Measurements from ENCODE around the gene DOCK9.

The DOCK9 gene

DNA sequence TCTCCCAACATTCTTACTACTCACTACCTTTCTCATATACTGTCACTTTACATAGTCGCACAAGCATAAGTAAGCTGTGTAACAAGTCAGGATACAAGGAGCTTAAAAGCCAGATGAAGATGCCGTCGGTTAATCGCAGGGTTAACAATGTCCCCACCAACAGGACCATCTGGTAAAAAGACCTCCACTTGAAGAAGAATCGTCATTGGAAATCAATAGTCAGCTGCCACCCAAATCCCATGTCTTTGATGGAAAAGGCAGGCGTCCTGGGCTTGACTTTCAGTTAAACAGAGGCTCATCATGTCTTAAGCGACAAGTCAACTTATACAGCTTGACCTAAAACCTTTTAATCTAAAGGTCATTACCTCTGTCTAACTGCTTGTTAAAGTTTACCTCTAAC is 27.2 kb downstream of the DOCK9 start:
- DNase-seq (ENCODE audit: low spot score), result no peak

- DNase-seq (ENCODE audit: low spot score), result peak; percentile 35
These were observed 29.9 kb downstream of the DOCK9 start for GRCh38 chr13:98947925-98948324.

- no peak for DNase-seq (ENCODE audit: low spot score)
These were observed 31.8 kb downstream of the DOCK9 start for GRCh38 chr13:98945863-98946605.

- no peak for DNase-seq (ENCODE audit: low spot score)
These were observed 33.5 kb downstream of the DOCK9 start for GRCh38 chr13:98944336-98944735.

GRCh38 chr13:98942997-98943396 is 34.9 kb downstream of the DOCK9 start:
- no peak for DNase-seq (ENCODE audit: low spot score)

- no peak for DNase-seq (ENCODE audit: low spot score)
These were observed 35.4 kb downstream of the DOCK9 start for GRCh38 chr13:98942485-98942884.

GRCh38 chr13:98941536-98941935 is 36.3 kb downstream of the DOCK9 start:
- no peak for DNase-seq (ENCODE audit: low spot score)

- no peak for DNase-seq (ENCODE audit: low spot score)
These were observed 36.7 kb downstream of the DOCK9 start for GRCh38 chr13:98941126-98941525.

DNA sequence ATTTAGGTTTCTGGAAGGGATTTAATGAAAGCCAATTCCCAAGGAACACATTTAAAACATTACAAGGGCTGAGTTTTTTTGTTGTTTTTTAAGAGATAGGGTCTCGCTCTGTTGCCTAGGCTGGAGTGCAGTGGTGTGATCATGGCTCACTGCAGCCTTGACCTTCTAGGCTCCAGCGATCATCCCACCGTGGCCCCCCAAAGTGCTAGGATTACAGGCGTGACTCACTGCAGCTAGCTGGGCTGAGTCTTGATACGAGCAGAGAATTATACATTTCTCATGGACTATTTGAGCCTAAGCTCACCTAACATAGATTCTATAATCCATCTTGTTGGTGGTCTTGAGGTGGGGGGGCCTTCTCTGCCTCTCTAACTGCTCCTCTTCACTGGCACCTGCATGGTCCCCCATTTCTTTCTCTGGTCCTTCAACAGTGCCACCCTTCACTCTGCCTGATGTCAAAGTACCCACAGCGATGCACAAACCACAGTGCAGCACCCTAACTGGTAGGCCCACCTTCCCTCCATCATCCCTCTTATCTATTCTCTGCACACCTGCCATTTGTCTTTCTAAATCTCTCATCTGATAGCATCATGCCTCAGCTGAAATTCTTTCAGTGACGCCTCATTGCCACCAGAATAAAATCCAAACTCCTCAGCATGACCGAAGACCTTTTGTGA is 37.4 kb downstream of the DOCK9 start:
- no peak for DNase-seq (ENCODE audit: low spot score)

DNA sequence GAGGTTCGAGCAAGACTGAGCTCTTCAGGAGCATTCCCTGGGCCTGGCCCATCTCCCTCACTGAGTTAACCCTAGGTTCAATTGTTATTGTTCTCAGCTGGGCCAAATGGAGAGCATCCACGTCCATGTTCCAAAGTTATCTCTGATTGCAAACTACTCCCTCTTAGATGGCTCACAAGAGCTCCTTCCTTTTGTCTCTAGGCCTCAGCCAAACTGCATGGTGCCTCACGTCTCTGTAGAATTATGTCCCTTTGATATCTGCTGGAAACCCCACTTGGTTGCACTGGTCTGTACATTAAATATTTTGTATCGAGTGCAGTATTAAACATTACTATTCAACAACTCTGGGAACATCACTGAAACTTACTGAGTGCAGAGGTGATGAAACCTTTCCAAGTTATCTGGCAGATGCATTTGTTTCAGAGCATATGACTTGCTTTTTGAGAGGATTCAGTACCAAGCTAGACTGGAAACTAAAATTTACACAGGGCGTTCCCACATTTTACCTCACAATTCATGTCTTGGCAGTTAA is 38.1 kb downstream of the DOCK9 start:
- no peak for DNase-seq (ENCODE audit: low spot score)

DNA sequence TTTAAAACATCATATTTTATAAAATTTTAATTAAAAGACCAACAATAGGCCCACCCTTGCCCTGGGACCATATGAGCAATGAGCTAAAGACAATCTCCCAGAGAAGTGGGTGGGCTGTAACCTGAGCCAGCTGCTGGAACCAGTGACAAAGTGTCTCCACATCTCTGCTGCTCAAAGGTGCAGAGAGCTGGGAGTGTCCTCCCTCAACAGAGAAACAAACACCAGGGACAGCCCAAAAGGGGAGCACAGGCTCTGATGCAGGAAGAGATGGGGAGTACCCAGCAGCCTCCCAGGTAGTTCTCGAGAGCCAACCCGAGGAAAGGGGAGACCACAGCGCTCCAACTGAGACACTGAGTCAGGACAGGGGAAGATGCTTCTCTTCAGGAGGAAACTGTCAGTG is 39.1 kb downstream of the DOCK9 start:
- no peak for DNase-seq (ENCODE audit: low spot score)

DNA sequence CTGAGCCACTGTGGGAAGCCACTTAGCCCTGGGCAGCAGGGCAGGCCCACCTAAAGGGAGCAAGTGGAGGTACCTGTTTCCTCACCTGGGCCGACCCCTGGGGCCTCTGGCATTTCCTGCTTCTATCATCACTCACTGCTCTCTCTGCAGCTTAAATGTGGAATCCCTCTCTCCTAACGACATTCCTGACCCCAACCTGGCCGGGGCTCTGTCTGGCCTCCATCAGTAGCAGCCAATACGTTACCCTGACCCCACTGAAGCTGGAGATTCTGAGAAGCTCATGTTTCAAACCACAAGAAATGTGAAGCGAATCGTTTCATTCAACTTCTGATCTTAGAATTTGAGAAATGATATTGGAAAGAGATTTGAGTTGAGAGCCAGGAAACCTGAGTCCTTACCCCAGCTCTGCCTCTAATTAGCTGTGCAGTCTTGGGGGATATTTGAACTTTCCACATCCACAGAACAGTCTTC is 39.9 kb downstream of the DOCK9 start:
- DNase-seq (ENCODE audit: low spot score), result no peak

DNA sequence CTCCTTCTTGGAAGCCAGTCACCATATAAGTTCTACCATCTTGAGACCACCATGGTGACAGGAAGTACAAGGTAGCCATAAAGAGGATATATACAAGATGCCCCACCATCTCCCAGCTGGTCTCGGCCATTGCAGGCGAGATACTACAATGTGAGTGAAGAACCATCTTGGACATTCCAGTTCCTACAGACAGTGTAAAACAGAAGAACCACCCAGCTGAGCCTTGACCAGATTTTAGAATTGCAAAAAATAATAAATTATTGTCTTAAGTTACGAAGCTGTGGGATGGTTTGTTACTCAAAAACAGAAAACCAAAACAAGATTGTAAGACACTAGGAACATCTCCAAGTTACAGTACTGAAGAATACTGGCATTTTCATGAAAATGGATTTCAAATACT is 43.6 kb downstream of the DOCK9 start:
- DNase-seq (ENCODE audit: low spot score), result no peak

DNA sequence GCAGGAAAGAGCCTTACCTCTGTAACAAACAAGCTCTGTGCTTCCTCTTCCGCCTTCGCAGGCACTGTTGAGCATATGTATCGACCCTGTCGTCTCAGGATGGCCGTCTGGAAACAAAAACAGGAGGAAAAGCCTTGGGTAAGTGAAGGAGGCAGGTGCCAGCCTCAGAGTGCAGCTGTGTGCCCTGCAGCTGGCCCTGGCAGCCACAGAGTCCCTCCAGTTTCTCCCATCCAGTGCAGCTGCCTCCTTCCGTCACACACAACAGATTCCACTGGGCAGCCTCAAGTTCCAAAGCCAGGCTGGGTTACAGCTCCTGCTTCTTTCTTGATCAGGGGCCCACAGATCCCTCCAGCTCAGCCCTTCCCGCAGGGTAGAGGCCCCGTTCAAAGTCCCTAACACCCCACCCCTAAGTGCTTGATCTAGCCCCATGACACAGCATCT is 47.7 kb downstream of the DOCK9 start:
- DNase-seq (ENCODE audit: low spot score), result no peak

- no peak for DNase-seq (ENCODE audit: low spot score)
These were observed 49.6 kb downstream of the DOCK9 start for GRCh38 chr13:98927951-98928927.

- DNase-seq (ENCODE audit: low spot score), result no peak
These were observed 51.9 kb downstream of the DOCK9 start for GRCh38 chr13:98925949-98926348.

GRCh38 chr13:98923641-98924397 is 54.0 kb downstream of the DOCK9 start:
- DNase-seq (ENCODE audit: low spot score), result no peak

GRCh38 chr13:98922306-98922705 is 55.6 kb downstream of the DOCK9 start:
- DNase-seq (ENCODE audit: low spot score), result no peak

GRCh38 chr13:98921786-98922185 is 56.1 kb downstream of the DOCK9 start:
- DNase-seq (ENCODE audit: low spot score), result no peak

GRCh38 chr13:98921015-98921580 is 56.8 kb downstream of the DOCK9 start:
- no peak for DNase-seq (ENCODE audit: low spot score)

DNA sequence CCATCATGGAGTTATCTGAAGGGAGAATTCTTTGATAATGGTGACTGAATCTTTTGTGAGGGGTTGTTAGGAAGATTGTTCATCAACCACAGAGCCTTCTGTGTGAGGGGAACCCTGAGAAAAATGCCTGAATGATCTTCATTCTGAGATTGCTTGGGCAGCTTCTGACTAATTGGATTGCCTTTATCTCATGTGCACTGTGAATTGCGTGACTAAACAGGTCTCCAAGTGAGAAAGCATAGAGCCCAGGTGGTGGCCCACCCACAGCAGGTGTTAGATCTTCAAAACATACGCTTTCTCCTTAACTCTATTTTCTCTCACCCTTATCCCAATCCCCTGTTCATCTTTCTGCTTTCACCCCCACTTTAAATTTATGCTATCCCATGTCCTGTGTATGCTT is 58.3 kb downstream of the DOCK9 start:
- DNase-seq (ENCODE audit: low spot score), result no peak
